Nephron (organoid): Measurements from ENCODE around the gene SPTBN1.

Source experiments
- H3K27ac Mint-ChIP-seq, 3 experiments: 2 replicates each; pipeline ENCODE4 v1.8.0; 2020; ENCODE audit warnings: mixed read lengths in 3 of 3, mild to moderate bottlenecking in 2 of 3, moderate library complexity in 1 of 3
- H3K27me3 Mint-ChIP-seq: 2 replicates; pipeline ENCODE4 v1.8.0; 2021; ENCODE audit warnings: low read depth, mild to moderate bottlenecking, moderate library complexity, mixed read lengths
- H3K36me3 Mint-ChIP-seq: 2 replicates; pipeline ENCODE4 v1.8.0; 2020; ENCODE audit warnings: low read depth, mixed read lengths
- H3K4me1 Mint-ChIP-seq: 2 replicates; pipeline ENCODE4 v1.8.0; 2020; ENCODE audit warnings: mixed read lengths
- H3K4me3 Mint-ChIP-seq, 3 experiments: 2 replicates each; pipeline ENCODE4 v1.8.0; 2020; ENCODE audit warnings: mild to moderate bottlenecking in 3 of 3, mixed read lengths in 3 of 3, moderate library complexity in 2 of 3
- H3K9me3 Mint-ChIP-seq: 2 replicates; pipeline ENCODE4 v1.8.0; 2020; ENCODE audit warnings: mixed read lengths
- CTCF ChIP-seq, 3 experiments: fragments of 200-600 bp; sonication (generic); IDR thresholded peaks; one replicate each; pipeline ENCODE4 v1.5.0; 2021; ENCODE audit warnings: antibody characterized with exemption in 3 of 3; ENCODE audit not compliant: unreplicated experiment in 3 of 3

Gene SPTBN1

GRCh38 chr2:54585136-54585733 is 129.1 kb downstream of the SPTBN1 start:
- Mint-ChIP-seq H3K9me3 (no peaks in the 10 kb centered on the region), H3K36me3 (no peaks in the 10 kb centered on the region), H3K4me3 (no peak overlapping the region), H3K27ac (peak overlapping the region in 2 of 3 experiments; percentile 61 to 63), H3K27me3 (no peaks in the 10 kb centered on the region), H3K4me1 (peaks cover 71% of the 10 kb centered on the region)
- no peak for TF ChIP-seq CTCF (IDR thresholded peaks at IDR 0.05; ENCODE audit: unreplicated experiment in 3 of 3)

GRCh38 chr2:54586062-54586461 is 129.9 kb downstream of the SPTBN1 start:
- Mint-ChIP-seq H3K27ac (peak overlapping the region in 2 of 3 experiments; percentile 61 to 63), H3K4me3 (peak overlapping the region in 1 of 3 experiments; percentile 27), H3K9me3 (no peaks in the 10 kb centered on the region), H3K27me3 (no peaks in the 10 kb centered on the region), H3K4me1 (peaks cover 73% of the 10 kb centered on the region), H3K36me3 (no peaks in the 10 kb centered on the region)
- no peak for TF ChIP-seq CTCF (IDR thresholded peaks at IDR 0.05; ENCODE audit: unreplicated experiment in 3 of 3)

GRCh38 chr2:54586494-54586893 is 130.4 kb downstream of the SPTBN1 start:
- no peaks in the 10 kb centered on the region for H3K9me3 Mint-ChIP-seq
- H3K4me3 Mint-ChIP-seq, result no peak overlapping the region
- TF ChIP-seq CTCF (IDR thresholded peaks at IDR 0.05; ENCODE audit: unreplicated experiment in 3 of 3), result no peak
- H3K36me3 Mint-ChIP-seq, result no peaks in the 10 kb centered on the region
- H3K27me3 Mint-ChIP-seq, result no peaks in the 10 kb centered on the region
- H3K27ac Mint-ChIP-seq, result peak overlapping the region in 2 of 3 experiments; percentile 28 to 56
- peaks cover 73% of the 10 kb centered on the region for H3K4me1 Mint-ChIP-seq

GRCh38 chr2:54587171-54588016 is 131.3 kb downstream of the SPTBN1 start:
- H3K27ac Mint-ChIP-seq, result peak overlapping the region; percentile 13 to 28 (median 19)
- H3K27me3 Mint-ChIP-seq, result no peaks in the 10 kb centered on the region
- no peaks in the 10 kb centered on the region for H3K36me3 Mint-ChIP-seq
- H3K4me3 Mint-ChIP-seq, result no peak overlapping the region
- H3K4me1 Mint-ChIP-seq, result peaks cover 66% of the 10 kb centered on the region
- TF ChIP-seq CTCF (IDR thresholded peaks at IDR 0.05; ENCODE audit: unreplicated experiment in 3 of 3), result no peak
- no peaks in the 10 kb centered on the region for H3K9me3 Mint-ChIP-seq

GRCh38 chr2:54588244-54588899 is 132.2 kb downstream of the SPTBN1 start:
- H3K27ac Mint-ChIP-seq, result no peak overlapping the region
- H3K4me1 Mint-ChIP-seq, result peaks cover 58% of the 10 kb centered on the region
- peaks cover 4% of the 10 kb centered on the region for H3K36me3 Mint-ChIP-seq
- H3K4me3 Mint-ChIP-seq, result no peak overlapping the region
- no peaks in the 10 kb centered on the region for H3K9me3 Mint-ChIP-seq
- no peak for TF ChIP-seq CTCF (IDR thresholded peaks at IDR 0.05; ENCODE audit: unreplicated experiment in 3 of 3)
- H3K27me3 Mint-ChIP-seq, result no peaks in the 10 kb centered on the region
